Measurements from ENCODE around the gene MSANTD1. TPM values are rescaled to one million over a fixed set of nuclear protein-coding genes. Genes with fewer than 3 reads are reported as not detected.

The MSANTD1 gene
- total RNA-seq, 2 donors from 2014 or later, result not detected

DNA sequence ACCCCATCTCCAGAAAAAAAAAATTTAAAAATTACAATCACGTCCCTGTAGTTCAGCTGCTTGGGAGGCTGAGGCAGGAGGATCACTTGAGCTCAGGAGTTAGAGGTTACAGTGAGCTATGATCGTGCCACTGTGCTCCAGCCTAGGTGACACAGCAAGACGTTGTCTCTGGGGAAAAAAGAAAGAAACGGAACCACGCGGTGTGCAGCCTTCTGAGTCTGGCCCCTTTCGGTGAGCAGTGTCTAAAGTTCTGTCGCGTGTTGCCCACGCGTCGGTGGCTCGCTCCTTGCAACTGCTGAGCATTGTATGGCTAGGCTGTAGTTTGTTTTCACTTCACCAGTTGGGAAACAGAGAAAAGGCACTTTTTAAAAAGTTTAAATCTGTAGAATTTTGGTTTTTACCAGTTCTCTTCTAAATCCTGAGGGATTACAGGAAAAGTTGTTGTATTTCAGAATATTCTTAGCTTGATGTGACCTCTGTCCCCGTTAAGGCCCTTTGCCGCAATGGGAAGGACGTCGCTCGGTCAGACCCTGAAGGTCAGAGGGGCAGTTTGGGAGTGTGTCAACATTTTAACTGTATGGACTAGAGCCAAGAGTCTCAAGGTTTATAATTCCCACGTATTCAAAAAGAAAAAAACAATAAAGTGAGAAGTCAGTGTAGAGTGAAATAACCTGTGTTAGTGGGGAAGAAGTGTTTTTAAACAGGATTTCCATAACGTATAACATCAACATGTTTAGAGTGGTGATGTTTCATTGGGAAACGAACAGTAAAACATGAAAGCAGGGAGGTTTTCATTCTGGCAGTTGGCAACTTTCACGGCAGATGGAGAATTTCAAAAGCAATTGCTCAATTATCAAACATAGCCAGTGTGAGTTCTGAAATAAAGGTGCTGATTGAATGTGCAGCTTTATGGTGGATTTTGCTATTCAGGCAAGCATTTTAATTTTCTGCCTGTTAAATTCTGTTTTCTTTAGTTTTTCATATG lies 45.8 kb upstream of the MSANTD1 start:
- DNase-seq (ENCODE audit: low spot score), result no peak
- Histone ChIP-seq H3K27me3 (no peaks in the 10 kb centered on the region), H3K4me1 (peaks cover 0 to 9% of the 10 kb centered on the region in 2 donors), H3K27ac (peak overlapping the region in 1 of 2 donors; percentile 35), H3K9me3 (no peaks in the 10 kb centered on the region), H3K36me3 (peaks cover 35% of the 10 kb centered on the region), H3K4me3 (no peak overlapping the region)
- TF ChIP-seq, protein P1, sequence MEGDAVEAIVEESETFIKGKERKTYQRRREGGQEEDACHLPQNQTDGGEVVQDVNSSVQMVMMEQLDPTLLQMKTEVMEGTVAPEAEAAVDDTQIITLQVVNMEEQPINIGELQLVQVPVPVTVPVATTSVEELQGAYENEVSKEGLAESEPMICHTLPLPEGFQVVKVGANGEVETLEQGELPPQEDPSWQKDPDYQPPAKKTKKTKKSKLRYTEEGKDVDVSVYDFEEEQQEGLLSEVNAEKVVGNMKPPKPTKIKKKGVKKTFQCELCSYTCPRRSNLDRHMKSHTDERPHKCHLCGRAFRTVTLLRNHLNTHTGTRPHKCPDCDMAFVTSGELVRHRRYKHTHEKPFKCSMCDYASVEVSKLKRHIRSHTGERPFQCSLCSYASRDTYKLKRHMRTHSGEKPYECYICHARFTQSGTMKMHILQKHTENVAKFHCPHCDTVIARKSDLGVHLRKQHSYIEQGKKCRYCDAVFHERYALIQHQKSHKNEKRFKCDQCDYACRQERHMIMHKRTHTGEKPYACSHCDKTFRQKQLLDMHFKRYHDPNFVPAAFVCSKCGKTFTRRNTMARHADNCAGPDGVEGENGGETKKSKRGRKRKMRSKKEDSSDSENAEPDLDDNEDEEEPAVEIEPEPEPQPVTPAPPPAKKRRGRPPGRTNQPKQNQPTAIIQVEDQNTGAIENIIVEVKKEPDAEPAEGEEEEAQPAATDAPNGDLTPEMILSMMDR (IDR thresholded peaks at IDR 0.05), result no peak

DNA sequence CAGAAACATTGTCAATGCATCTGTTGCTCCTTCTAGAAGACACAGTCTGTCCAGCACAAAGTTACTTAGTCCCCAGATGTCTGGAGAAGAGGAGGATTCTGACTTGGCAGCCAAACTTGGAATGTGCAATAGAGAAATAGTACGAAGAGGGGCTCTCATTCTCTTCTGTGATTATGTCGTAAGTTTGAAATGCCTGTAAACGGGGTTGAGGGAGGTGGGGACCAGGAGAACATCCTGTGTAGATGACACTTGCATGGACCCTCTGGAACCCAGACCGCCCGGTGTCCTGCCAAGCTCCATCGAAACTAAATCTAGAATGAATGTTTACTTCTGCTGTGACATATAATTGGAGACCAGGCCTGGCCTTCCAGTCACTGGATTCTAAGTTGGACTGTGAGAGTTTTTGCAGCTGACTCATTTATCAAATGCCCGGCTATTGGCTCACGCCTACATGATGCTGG lies 45.0 kb upstream of the MSANTD1 start:
- DNase-seq (ENCODE audit: low spot score), result no peak
- no peaks in the 10 kb centered on the region for H3K9me3 ChIP-seq
- H3K36me3 ChIP-seq, result peaks cover 36% of the 10 kb centered on the region
- H3K4me3 ChIP-seq, result no peak overlapping the region
- peaks cover 0 to 9% of the 10 kb centered on the region in 2 donors for H3K4me1 ChIP-seq
- no peaks in the 10 kb centered on the region for H3K27me3 ChIP-seq
- TF ChIP-seq, protein P1 (IDR thresholded peaks at IDR 0.05), result no peak
- H3K27ac ChIP-seq, result peak overlapping the region in 1 of 2 donors; percentile 35

DNA sequence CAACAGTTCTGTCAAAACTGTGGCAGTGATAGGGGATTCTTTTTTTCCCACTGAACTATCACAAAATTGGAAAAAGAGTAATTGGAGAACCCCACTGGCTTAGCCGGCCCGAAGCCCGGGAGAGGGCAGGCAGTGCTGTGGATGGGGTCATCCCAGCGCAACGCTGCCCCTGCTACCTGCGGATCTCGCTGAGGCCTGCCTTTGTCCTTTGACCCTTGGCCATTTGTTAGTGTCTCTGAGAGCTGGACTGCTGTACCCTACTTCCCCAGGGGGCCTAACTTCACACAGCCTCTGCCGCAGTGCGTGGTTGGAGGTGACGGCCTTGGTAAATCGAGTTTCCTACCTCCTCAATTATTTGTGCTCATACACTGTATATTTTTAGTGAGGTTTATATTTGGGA lies 43.0 kb upstream of the MSANTD1 start:
- peaks cover 0 to 9% of the 10 kb centered on the region in 2 donors for H3K4me1 ChIP-seq
- no peaks in the 10 kb centered on the region for H3K27me3 ChIP-seq
- TF ChIP-seq, protein P1 (IDR thresholded peaks at IDR 0.05), result no peak
- no peak overlapping the region for H3K4me3 ChIP-seq
- DNase-seq (ENCODE audit: low spot score), result no peak
- no peak overlapping the region for H3K27ac ChIP-seq
- H3K36me3 ChIP-seq, result peaks cover 47% of the 10 kb centered on the region
- H3K9me3 ChIP-seq, result no peaks in the 10 kb centered on the region

DNA sequence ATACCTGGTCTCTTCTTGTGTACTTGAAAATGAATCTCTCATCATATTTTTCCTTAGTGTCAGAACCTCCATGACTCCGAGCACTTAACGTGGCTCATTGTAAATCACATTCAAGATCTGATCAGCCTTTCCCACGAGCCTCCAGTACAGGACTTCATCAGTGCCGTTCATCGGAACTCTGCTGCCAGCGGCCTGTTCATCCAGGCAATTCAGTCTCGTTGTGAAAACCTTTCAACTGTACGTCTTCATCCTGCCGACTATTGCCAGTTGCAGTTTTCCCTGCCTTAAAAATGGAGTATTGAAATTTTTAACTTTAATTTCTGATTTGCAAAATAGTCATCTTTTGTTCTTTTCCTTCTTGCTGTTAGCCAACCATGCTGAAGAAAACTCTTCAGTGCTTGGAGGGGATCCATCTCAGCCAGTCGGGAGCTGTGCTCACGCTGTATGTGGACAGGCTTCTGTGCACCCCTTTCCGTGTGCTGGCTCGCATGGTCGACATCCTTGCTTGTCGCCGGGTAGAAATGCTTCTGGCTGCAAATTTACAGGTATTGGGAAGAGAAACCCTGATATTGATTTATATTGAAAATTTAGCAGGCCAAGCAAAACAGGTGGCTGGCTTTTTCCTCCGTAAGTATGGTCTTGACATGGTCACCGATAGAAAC lies 42.4 kb upstream of the MSANTD1 start:
- DNase-seq (ENCODE audit: low spot score), result no peak
- H3K27ac ChIP-seq, result no peak overlapping the region
- no peak overlapping the region for H3K4me3 ChIP-seq
- H3K36me3 ChIP-seq, result peaks cover 50% of the 10 kb centered on the region
- TF ChIP-seq, protein P1 (IDR thresholded peaks at IDR 0.05), result no peak
- H3K4me1 ChIP-seq, result peaks cover 0 to 9% of the 10 kb centered on the region in 2 donors
- H3K27me3 ChIP-seq, result no peaks in the 10 kb centered on the region
- no peaks in the 10 kb centered on the region for H3K9me3 ChIP-seq

DNA sequence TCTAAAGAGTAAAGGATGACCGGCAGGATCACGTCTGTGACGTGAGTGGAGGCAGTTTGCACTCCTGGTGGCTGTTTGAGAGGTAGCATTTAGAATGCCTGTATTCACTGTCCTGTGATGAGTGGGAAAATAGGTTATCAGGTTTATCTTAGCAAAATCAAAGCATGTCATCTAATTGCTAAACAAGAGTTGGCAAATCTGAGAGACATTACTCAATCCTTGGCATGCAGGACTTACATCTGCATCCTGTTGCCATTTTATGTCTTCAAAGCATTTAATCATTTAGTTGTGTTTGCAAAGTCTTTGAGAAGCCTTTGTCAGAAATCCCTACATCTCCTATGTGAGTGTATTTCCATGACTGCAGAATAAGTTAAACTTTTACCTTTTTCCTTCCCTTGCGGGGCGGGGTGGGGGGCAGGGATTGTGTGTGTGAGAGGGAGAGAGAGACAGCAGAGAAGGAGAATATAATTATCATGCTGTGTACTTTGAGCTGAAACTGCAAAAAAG lies 41.4 kb upstream of the MSANTD1 start:
- TF ChIP-seq, protein P1 (IDR thresholded peaks at IDR 0.05), result no peak
- no peaks in the 10 kb centered on the region for H3K9me3 ChIP-seq
- H3K36me3 ChIP-seq, result peaks cover 60% of the 10 kb centered on the region
- no peak for DNase-seq (ENCODE audit: low spot score)
- H3K4me1 ChIP-seq, result peaks cover 0 to 7% of the 10 kb centered on the region in 2 donors
- H3K27ac ChIP-seq, result no peak overlapping the region
- H3K4me3 ChIP-seq, result no peak overlapping the region
- H3K27me3 ChIP-seq, result no peaks in the 10 kb centered on the region

Measured in right atrium auricular region (tissue), 2 donors.